Fibroblast of villous mesenchyme (primary cell): ENCODE data around the gene RFX5. TPM values are rescaled to one million over a fixed set of nuclear protein-coding genes. Genes with fewer than 3 reads are reported as not detected.

Experiments
- DNase-seq: peaks from one replicate; pipeline ENCODE4 v3.0.0-alpha.2; 2010; ENCODE audit warnings: low read depth
- H3K4me3 ChIP-seq: 2 replicates; pipeline ENCODE4 v1.5.1; 2011; ENCODE audit warnings: low read depth, mild to moderate bottlenecking, low read length
- CTCF ChIP-seq: IDR thresholded peaks from 2 replicates; pipeline ENCODE4 v1.5.1; 2012; ENCODE audit warnings: low read depth, mild to moderate bottlenecking, low read length; ENCODE audit not compliant: insufficient read depth
- total RNA-seq: library from RNA; depleted of rRNA; stranded (reverse); fragments of >200 nt; gene quantifications from 2 replicates; pipeline ENCODE4 v1.2.3, GENCODE V29; 2012

RFX5 gene
- total RNA-seq, 1 donor: 58.7 TPM

GRCh38 chr1:151369302-151369610 is 22.2 kb upstream of the RFX5 start:
- no peak overlapping the region for H3K4me3 ChIP-seq
- no peak for TF ChIP-seq CTCF
- no peak for DNase-seq

GRCh38 chr1:151368393-151369301 is 21.6 kb upstream of the RFX5 start:
- no peak for DNase-seq
- no peak overlapping the region for H3K4me3 ChIP-seq
- no peak for TF ChIP-seq CTCF

GRCh38 chr1:151367658-151368392 is 20.8 kb upstream of the RFX5 start:
- no peak for TF ChIP-seq CTCF
- DNase-seq: peak; percentile 12
- H3K4me3 ChIP-seq: no peak overlapping the region

- H3K4me3 ChIP-seq: no peak overlapping the region
- DNase-seq: no peak
- no peak for TF ChIP-seq CTCF
Observed at GRCh38 chr1:151364996-151365395, 17.9 kb upstream of the RFX5 start.

- no peak overlapping the region for H3K4me3 ChIP-seq
- TF ChIP-seq CTCF: no peak
- DNase-seq: no peak
Observed at GRCh38 chr1:151362308-151363155, 15.5 kb upstream of the RFX5 start.

GRCh38 chr1:151361883-151362282 is 14.8 kb upstream of the RFX5 start:
- no peak for TF ChIP-seq CTCF
- no peak for DNase-seq
- H3K4me3 ChIP-seq: no peak overlapping the region
